ENCODE measurements around the gene ASB12. TPM values are rescaled to one million over a fixed set of nuclear protein-coding genes. Genes with fewer than 3 reads are reported as not detected.
"Not testable (repeated sequence)": the region's sequence is repeated elsewhere in the genome, so short reads cannot be mapped to it uniquely, and the experiment has no call there.

The ASB12 gene, protein sequence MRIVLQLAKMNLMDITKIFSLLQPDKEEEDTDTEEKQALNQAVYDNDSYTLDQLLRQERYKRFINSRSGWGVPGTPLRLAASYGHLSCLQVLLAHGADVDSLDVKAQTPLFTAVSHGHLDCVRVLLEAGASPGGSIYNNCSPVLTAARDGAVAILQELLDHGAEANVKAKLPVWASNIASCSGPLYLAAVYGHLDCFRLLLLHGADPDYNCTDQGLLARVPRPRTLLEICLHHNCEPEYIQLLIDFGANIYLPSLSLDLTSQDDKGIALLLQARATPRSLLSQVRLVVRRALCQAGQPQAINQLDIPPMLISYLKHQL
- 0.06 TPM in 1 of 2 replicates, not detected in the other for polyA plus RNA-seq (2011; rRNA removed)
- not detected in 2 replicates for polyA minus RNA-seq (2011; rRNA and poly(A)+ RNA removed)

DNA sequence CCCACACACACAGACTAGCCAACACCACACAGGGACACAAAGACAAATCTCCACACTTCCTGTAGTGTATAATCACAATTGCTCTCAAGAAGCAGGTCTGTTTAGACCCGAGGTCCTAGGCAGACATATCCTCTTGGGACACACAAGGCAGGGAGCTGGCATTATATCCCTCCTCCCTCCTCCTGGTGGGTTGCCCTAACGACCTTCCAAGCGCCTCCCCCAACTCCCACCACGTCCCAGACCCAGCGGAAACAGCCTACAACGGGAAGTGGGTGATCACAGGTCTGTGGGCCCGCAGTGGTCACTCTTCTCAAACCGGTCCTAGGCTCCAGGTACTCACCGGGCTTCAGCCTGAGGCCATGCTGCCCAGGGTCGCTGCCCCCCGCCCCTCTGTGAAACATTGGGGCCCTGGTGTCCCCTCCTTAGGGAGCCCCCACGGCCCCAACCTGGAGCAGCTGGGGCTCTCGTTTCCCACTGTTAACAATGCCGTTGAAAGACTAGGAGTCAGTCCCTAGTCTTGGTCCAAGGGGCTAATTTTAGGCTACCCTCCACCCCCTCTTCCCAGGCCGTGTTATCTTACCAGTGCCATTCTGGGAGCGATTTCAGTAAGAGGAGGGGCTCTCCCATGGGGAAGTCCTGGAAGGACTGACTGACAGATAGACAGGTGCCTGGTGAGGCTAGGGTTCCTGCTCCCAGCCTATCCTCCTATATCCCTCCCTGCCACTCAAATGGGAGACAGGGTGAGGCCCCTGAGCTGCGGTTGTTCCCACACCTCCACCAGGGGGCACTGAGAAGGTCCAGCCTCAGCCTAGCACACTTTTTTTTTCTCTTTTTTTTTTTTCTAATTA, at the start of gene ASB12:
ASB12 (minus strand) TSS at position 485 of the 848 bp plus-strand sequence. CDS start 4,957 bp downstream, outside the sequence.
- no peak for DNase-seq (ENCODE audit: low read depth)
- POLR2A ChIA-PET: no interaction called here
- CTCF ChIA-PET: no interaction called here
- Histone ChIP-seq H3K36me3 (ENCODE audit: control insufficient read depth, insufficient read depth, low read length) (no peaks in the 10 kb centered on the region), H3K4me3 (ENCODE audit: low read depth, low read length) (no peak within 1 kb of the TSS), H3K27me3 (ENCODE audit: control insufficient read depth, insufficient read depth, low read length) (no peaks in the 10 kb centered on the region)
- TF ChIP-seq, protein P1, sequence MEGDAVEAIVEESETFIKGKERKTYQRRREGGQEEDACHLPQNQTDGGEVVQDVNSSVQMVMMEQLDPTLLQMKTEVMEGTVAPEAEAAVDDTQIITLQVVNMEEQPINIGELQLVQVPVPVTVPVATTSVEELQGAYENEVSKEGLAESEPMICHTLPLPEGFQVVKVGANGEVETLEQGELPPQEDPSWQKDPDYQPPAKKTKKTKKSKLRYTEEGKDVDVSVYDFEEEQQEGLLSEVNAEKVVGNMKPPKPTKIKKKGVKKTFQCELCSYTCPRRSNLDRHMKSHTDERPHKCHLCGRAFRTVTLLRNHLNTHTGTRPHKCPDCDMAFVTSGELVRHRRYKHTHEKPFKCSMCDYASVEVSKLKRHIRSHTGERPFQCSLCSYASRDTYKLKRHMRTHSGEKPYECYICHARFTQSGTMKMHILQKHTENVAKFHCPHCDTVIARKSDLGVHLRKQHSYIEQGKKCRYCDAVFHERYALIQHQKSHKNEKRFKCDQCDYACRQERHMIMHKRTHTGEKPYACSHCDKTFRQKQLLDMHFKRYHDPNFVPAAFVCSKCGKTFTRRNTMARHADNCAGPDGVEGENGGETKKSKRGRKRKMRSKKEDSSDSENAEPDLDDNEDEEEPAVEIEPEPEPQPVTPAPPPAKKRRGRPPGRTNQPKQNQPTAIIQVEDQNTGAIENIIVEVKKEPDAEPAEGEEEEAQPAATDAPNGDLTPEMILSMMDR (IDR thresholded peaks at IDR 0.05; ENCODE audit: insufficient read depth, low read depth, low read length): no peak

DNA sequence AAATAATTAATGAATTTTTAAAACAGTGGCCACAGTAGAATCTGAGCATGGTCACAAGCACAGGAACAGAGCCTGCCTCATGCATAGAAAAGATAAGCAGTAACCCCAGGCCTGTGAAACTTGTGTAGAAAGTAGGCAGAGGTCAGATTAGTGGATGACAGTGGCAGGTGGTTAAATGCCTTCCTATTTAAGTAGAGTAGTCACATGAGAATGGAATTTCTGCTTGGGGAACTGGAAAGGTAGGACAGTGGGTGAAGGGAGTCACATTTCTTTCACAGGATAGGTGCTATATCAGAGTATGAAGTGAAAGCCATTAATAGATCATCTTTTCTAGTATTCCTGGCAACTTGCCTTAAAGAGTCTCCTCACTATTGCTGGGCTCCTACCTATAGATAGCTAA, 34.9 kb upstream of the ASB12 start:
- ChIA-PET CTCF (no interaction called here), POLR2A (no interaction called here)
- no peaks in the 10 kb centered on the region for H3K27me3 ChIP-seq (ENCODE audit: control insufficient read depth, insufficient read depth, low read length)
- no peaks in the 10 kb centered on the region for H3K36me3 ChIP-seq (ENCODE audit: control insufficient read depth, insufficient read depth, low read length)
- H3K4me3 ChIP-seq (ENCODE audit: low read depth, low read length): no peak overlapping the region
- DNase-seq (ENCODE audit: low read depth): no peak
- TF ChIP-seq, protein P1 (IDR thresholded peaks at IDR 0.05; ENCODE audit: insufficient read depth, low read depth, low read length): no peak

DNA sequence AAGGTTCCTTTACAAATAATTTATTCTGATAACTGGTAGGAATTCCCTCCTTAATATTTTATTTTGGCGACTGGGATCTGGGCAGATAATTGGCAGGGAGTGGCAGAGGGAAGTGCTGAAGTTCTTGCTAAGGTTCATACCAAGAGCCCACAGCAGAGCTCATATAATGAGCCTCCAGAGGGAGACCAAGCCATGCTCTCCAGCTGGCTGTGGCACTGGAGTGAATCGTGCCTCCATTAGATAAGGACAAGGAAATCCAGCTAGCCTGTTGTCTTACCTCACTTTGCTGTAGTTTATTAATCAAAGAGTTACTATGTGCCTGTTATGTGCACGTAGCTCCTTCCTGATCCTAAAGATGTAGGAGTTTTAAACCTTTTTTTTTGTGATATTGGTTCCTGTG, 1.3 kb downstream of the ASB12 start:
- TF ChIP-seq, protein P1 (IDR thresholded peaks at IDR 0.05; ENCODE audit: insufficient read depth, low read depth, low read length): no peak
- H3K4me3 ChIP-seq (ENCODE audit: low read depth, low read length): no peak overlapping the region
- no peaks in the 10 kb centered on the region for H3K27me3 ChIP-seq (ENCODE audit: control insufficient read depth, insufficient read depth, low read length)
- ChIA-PET CTCF (interaction anchor here (0.6 kb wide), 1 partner anchor 79 kb away, joined by 4 read pairs; no protein-coding TSS in a partner anchor), POLR2A (no interaction called here)
- no peaks in the 10 kb centered on the region for H3K36me3 ChIP-seq (ENCODE audit: control insufficient read depth, insufficient read depth, low read length)
- no peak for DNase-seq (ENCODE audit: low read depth)

DNA sequence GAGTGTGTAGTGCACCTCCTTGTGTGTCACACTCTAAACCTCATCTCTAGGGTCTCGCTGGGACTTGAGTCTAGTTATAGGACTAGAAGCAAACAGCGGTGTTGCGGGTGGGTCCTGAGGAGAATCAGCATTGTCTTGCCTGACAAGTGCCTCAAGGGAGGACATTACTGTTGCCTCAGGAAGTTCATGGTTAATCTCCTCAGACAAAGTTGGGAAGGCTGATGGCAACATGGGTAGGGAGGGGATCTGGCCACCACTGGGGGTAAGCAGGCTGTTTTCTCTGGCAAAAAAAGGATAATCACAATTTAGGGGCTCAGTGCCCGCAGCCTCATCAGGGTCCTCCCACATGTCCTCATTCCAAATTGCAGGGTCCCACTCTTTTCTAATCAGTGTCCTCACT, 12.4 kb downstream of the ASB12 start:
- ChIA-PET POLR2A (no interaction called here), CTCF (no interaction called here)
- TF ChIP-seq, protein P1 (IDR thresholded peaks at IDR 0.05; ENCODE audit: insufficient read depth, low read depth, low read length): no peak
- DNase-seq (ENCODE audit: low read depth): no peak
- Histone ChIP-seq H3K36me3 (ENCODE audit: control insufficient read depth, insufficient read depth, low read length) (no peaks in the 10 kb centered on the region), H3K27me3 (ENCODE audit: control insufficient read depth, insufficient read depth, low read length) (no peaks in the 10 kb centered on the region; the same call in 1 of the 2 replicates), H3K4me3 (ENCODE audit: low read depth, low read length) (no peak overlapping the region)

DNA sequence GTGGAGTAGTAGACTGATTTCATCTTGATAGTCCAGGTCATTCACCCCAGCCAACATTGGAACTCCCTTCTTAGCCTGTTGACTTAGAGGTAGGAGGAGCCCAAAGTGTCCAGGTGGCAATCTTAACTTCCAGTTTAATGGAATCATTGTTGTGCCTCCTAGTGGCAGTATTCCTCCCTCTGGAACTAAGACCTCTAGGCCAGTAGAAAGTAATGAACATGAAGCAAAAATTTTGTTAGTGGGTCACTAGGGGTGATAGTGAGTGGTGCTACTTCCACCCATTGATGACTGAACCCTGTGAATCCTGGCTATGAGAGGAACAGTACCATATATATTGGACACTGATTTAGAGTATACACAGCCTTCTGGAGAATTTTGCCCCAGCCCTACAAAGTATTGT, 16.4 kb downstream of the ASB12 start:
- H3K4me3 ChIP-seq (ENCODE audit: low read depth, low read length); POLR2A ChIA-PET; H3K36me3 ChIP-seq (ENCODE audit: control insufficient read depth, insufficient read depth, low read length); CTCF ChIA-PET; DNase-seq (ENCODE audit: low read depth); H3K27me3 ChIP-seq (ENCODE audit: control insufficient read depth, insufficient read depth, low read length): not testable (repeated sequence)
